CD4-positive, alpha-beta T cell treated with Interleukin-21 for 1 hour (primary cell): ENCODE results near the gene ADGRG1.
"Not testable (repeated sequence)": the region's sequence is repeated elsewhere in the genome, so short reads cannot be mapped to it uniquely, and the experiment has no call there.

Source experiments
- DNase-seq: peaks from one replicate; pipeline ENCODE4 v3.0.0-alpha.2; 2020

Gene ADGRG1

DNA sequence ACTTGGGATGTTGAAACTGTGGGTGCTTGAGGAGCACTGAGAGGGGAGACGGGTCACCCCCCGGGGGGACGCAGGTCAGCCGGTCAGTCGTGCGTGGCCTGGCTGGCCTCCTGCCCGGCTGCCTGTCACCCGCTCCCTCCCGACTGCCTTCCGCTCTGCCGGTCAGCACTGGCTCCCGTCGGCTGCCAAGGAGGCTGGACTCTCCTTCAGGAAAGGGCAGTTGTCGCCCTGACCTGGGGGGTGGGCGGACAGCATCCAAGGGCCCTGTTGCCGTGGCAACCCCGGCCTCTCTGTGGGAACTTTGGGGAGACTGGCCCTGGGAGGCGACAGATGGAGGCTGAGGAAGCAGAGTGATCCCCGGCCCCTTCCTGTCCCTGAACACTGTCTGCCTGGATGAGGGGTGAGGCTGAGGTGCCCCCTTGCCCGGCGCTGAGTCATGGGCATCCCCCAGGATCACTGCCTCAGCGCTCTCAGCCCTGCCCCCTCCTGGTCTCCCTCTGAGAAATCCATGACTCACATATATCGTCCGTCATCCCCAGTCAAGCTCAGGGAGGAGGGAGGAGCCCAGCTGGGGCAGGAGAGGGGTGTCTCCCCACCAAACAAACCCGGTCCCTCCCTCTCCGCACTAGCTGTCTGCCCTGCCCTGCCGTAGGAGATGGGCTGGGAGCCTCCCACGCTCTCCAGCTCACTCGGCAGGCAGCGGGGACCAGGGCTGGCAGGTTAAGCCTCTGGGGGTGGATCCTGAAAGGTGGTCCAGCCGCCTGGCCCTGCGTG lies at the start of gene ADGRG1:
ADGRG1 (plus strand) TSS at position 623 of the 774 bp plus-strand sequence. CDS start 21,658 bp downstream, outside the sequence.
- DNase-seq = peak; percentile 46

DNA sequence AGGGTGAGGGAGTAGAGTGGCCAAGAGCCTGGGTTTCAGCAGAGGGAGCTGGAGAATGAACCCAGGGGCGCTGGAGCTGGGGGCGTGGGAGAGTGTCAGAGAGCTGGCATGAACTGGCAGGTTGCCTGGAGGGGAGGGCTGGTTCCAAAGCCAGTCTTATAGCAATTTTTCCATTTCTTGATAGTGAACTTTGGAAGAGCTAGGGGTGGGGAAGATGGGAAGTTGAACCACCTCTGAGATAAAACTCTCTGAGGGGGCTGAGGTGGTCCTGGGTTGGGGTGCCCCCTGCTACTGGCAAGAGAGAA lies 49.1 kb upstream of the ADGRG1 start:
- no peak for DNase-seq

DNA sequence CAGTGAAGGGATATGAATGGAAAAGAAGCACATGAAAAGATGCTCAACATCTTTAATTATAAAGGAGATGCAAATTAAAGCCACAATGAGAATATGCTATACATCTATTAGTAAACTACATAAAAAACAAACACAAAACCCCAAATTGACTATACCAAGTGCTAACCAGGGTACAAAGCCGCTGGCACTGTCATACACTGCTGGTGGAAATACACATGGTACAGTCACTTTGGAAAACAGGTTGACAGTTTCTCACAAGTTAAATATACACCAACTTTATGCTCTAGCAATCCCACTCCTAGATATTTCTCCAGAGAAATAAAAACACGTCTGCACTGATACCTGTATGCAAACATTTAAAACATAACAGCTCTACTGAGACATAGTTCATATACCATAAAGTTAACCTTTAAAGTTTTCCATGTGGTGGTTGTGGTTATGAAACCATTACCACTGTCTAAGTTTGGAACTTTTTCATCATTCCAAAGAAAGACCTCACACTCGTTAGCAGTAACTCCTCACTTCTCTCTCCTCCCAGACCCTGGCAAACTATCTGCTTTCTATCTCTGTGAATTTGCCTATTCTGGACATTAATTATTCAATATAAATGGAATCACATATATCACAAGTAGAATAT lies 43.3 kb upstream of the ADGRG1 start:
- DNase-seq = no peak

DNA sequence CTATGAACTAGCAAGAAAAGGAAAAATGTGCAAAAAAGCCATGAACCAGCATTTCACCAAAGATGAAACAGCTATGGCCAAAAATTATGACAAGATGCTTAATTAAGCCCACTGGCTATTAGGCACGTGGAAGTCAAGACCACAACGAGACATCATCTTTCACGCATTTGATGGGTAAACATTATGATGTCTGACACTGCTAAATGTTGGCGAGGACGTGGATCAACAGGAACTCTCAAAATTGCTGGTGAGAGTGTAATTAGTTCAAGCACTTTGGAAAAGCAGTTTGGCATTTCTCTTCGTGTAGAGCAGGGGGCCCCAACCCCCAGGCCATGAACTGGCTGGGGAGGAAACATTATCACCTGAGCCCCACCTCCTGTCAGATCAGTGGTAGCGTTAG lies 39.6 kb upstream of the ADGRG1 start:
- DNase-seq = no peak

DNA sequence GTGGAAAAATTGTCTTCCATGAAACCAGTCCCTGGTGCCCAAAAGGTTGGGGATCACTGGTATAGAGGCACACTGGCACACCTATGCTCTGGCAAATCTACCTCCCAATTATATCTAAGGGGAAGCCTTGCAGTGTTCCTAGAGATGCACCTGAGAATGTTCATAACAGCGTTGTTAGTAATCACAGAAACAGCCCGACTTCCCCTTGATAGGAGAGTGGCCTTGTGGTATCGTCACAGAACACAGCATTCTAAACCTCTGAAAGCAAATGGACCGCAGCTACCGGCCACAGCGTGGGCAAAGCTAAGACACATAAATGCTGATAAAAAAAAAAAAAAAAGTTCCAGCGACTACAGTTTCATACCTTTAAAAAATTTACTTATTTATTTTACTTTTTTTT lies 39.1 kb upstream of the ADGRG1 start:
- DNase-seq = peak; percentile 45

DNA sequence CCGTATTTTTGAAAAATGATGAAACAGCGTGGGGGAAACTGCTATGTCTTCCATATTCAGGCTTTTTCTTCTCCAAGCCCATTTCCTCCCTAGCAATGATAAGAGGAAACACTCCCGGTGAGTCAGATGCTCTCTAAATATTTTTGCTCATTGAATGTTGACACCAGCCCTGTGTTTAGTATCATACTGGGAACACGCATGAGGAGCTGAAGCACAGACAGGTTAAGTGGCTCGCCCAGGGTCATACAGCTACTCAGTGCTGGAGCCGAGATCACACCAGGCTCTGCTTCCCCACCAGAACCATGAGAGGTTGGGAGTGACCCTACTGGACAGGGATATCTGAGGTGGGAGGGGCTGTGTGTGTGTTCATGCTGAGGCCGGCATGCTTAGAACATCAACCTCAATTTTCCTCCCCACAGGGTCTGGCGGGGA lies 37.8 kb upstream of the ADGRG1 start:
- no peak for DNase-seq

DNA sequence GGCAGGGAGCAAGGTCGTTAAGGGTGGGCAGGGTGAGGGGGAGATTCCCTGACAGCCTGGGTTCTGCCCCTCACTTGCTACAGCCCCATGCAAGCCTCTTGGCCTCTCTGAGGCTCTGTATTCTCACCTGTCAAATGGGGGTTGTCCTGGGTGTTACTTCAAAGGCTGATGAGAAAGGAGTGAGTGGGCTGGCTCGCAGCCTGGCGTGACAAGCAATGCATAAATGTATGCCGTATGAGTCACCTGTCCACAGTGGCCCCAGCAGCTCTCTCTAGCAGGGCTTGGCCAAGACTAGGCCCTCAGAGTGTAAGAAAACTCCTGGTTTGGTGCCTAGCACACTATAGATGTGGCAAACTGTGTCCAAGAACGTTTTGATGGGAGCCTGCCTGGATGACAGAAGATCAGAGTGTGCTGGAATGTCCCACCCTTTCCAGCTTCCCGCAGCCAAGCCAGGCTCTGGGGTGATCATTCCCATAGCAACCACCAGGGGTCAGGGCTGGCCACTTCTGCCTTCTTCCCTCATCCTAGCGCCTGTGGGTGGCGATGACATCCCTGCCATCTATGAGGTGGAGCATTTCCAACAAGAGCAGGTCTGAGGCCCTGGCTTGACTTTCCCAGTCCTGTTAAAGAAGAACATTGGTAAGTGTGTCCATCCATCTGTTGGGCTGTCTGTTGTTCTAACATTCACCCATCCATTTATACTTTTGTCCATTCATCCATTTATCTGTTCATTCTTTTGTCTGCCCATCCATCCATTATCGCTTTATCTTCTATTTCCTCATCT lies 37.2 kb upstream of the ADGRG1 start:
- DNase-seq = peak; percentile 67

DNA sequence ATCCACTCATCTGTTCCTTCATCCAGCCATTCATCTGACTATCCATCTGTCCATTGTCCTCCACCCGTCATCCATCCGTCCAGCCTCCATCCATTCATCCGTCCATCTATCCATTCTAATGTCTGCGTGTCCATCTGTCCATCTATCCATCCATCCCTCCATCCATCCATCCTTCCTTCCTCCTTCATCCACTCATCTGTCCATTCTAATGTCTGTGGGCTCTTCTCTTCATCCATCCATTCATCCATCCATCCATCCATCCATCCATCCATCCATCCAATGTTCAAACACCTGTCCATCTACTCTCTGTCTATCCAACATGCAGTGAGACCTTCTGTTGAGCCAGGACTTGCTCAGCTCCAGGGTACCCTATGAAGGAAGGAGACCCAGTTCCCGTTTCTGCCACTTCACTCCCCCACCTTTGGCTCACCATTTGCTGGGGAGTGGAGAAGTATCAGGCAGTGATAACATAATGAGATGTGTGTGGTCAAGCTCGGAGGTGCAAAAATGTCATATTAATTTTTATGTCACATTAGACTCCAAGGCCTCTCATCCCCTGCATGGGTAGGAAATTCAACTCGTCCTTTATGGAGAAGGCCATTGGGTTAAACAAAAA lies 36.5 kb upstream of the ADGRG1 start:
- no peak for DNase-seq

DNA sequence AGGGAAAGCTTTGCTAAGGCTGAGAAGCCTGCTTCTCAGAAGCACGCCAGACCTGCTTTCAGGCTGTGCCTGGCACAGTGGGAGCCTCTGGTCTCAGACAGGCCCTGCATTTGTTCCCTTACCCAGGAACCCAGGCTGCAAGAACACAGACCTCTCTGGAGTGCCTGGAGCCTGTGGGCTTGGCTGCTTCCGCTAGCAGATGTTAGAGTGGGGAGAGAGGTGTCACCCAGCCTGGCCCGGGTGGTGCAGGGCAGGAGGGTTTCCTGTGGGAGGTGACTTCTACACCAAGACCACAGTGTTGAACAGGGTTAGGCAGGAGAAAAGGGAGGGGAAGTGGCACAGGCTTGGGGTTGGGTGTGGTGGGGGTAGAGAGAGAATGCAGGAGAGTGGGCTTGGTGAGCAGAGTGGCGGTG lies 35.8 kb upstream of the ADGRG1 start:
- DNase-seq = peak; percentile 79

DNA sequence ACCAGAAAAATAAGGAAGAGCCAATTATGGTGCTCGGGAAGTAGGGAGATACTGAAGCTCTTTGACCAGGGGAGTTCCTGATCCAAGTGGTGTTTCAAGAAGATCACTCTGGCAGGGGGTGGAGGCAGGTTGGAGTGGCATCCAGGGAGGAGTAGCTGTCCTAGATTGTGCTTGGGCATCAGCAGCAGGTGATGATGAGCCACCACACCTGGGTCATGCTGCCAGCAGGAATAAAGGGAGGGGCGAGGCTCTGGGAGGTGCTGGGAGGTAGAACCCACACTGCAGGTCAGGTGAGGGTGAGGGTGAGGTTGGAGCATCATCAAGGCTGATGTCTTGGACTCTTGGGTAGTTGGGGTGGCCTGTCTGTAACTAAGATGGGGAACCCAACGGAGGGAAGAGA lies 35.4 kb upstream of the ADGRG1 start:
- no peak for DNase-seq

DNA sequence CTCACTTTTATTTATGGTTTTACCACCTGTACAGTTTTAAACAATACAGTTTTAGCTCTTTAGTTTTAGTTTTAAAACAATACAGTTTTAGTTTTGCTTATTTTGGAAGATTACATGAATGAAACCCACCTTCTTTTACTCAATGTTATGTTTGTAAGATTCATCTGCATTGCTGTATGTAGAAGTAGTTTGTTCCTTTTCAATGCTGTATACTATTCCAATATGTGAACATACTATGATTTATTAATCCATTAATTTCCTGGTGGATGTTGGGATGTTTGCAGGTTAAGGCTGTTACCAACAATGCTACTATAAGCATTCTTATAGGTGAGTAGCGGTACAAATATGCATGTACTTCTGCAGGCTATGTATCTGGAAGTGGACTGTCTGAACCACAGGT lies 34.4 kb upstream of the ADGRG1 start:
- DNase-seq = no peak

DNA sequence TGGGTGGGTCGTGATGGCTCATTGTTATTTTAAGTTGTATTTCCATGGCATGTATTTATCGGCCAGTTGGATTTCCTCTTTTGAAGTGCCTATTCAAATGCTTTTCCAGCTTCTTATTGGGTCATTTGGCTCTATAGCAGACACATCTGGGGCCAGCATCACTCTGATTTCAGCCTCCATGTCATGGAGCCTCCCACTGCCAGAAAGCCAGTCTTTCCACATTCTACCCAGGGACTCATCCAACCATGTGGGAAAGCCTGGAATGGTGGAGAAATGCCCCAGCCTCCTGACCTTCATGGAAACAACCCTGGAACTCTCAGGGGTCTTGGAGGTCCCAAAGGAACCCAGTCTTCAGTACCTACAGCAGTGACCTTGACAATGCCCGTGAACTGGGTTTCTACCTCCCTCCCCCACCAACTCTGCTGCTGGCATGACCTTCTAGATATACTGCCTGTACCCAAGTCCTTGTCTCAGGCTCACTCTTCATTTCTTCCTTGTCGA lies 33.8 kb upstream of the ADGRG1 start:
- no peak for DNase-seq

DNA sequence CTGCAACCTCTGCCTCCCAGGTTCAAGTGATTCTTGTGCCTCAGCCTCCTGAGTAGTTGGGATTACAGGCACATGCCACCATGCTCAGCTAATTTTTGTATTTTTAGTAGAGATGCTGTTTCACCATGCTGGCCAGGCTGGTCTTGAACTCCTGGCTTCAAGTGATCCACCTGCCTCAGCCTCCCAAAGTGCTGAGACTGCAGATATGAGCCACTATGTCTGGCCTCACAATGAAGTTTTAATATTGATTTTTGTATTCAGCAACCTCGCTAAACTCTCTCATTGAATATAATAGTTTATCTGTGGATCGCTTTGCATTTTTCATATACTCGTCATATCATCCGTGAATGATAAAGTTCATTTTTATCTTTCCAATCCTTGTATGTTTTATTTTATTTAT lies 32.2 kb upstream of the ADGRG1 start:
- not testable (repeated sequence) for DNase-seq

DNA sequence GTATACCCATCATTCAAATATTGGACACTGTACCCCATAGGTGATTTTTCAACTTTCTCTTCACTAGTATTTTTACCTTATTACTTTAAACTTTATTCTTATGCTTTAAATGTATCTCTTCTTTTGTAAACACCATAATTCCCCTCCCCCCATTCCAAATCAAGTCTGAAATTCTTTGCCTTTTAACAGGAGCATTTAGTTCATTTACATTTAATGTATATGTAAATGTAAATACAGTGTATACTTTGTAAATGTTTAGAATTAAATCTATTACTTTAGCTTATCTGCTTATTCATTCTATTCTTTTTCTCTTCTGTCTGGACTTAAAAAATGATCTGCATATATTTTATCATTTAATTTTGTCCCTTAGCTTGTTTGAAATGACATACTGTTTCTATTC lies 30.0 kb upstream of the ADGRG1 start:
- DNase-seq = no peak

DNA sequence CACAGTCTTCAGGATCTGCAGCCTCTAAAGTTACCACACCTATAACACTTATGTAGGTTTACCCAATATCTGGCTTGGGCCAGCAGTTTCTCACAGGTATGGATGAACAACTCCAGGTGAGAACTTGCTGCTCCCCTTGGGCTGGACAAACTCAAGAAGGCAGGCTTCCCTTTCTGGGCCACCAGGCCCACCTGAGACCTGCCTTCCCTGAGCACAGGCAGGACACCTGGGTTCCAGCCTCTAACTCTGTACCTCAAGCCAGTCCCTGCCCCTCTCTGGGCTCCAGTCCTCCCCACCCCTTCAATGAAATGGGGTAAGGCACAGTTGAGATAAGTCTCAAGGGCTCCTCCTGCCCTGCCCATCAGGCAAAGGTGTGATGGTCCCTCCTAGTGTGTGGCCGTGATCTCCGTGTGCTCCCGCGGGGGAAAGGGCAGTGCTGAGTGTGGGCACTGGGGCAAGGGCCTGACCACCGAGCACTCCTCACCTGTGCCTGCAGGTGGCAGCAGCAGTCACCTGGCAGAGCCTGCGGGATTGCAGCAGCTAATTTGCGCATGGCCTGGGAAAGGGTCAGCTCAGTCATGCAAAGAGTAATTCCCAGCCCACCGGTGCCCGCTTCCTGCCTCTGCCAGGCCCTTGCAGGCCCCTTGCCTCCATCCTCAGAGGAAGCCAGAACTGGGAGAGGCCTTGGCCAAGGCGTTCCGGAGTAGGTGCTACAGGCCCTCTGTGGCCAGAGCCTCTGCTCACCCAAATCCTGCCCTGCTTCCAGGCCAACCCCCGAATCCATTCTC lies 28.2 kb upstream of the ADGRG1 start:
- peak; percentile 43 for DNase-seq

DNA sequence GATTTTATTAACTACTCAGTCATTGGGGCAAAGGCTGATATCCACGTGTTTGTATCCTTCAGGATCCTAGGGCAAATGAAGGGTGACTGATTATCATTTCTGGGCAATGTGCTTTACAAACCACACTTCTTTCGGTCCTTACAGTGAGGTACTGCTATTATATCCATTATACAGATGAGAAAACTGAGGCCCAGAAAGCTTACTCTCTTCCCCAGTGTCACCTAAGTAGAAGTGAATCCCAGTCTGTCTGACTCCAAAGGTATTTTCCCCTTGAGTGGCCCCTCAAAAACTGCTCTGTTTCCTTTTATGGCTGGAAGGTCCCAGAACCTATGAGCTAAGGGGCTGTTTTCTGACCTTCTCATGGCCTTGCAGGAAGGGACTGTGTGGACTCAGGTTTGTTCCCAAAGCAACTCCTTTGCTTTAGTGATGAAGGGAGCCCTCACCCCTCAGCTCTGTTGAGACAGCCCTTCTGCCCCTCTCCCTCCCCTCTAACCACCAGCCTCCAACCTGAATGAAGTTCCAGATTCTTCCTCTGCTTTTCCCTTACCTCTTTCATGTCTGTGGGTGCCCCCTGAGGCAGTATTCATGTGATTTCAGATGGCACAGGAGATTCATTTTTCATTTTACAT lies 27.4 kb upstream of the ADGRG1 start:
- DNase-seq = no peak

DNA sequence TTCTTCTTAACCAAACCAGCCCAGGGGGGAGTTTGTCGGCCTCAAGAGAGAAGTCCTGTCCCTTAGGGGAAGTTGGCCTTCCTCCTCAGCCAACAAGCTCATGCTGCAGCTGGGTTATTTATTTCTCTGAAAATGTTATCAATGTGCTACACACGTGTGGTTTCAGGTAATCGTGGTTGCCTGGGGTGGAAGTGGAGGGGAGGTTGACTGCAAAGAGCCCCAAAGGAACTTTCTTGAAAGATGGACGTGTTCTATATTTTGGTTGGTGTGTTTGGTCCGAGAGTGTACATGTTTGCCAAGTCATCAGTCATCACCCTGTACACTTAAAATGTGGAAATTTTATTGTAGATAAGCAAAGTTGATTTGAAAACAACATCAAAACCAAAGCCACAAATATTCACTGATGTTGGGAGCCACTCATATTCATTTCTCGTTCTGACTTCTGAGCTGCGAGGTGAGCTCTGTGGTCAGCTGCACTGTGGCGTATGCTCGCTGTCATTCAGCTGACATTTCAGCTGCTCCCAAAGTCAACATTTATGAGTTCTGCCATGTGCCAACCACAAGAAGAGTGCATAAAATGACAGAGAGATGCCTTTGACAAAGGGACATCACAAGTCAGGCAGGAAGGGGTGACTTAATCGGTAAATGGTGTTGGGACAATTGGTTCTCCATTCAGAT lies 26.5 kb upstream of the ADGRG1 start:
- peak; percentile 64 for DNase-seq

DNA sequence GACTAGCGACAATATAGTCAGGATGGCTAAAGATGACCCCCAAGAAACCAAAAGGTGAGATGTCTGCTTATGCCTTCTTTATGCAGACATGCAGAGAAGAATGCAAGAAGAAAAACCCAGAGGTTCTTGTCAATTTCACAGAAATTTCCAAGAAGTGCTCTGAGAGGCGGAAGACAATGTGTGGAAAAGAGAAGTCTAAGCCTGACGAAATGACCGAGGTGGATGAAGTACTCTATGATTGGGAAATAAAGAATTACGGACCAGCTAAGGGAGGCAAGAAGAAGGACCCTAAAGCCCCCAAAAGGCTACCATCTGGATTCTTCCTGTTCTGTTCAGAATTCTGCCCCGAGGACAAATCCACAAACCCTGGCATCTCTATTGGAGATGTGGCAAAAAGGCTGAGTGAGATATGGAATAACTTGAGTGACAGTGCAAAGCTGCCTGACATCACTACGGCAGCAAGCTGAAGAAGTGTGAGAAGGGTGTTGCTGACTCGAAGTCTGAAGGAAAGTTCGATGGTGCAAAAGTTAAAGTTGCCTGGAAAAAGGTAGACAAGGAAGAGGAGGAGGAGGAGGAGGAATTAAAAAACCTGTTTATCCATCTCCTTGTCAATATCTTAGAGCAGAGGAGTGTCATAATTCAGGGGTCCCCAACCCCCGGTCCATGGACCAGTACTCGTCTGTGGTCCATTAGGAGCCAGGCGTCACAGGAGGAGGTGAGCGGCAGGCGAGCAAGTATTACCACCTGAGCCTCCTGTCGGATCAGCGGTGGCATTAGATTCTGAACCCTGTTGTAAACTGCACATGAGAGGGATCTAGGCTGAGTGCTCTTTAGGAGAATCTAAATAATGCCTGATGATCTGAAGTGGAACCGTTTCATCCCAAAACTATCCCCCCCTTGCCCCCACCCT lies 25.1 kb upstream of the ADGRG1 start:
- no peak for DNase-seq

DNA sequence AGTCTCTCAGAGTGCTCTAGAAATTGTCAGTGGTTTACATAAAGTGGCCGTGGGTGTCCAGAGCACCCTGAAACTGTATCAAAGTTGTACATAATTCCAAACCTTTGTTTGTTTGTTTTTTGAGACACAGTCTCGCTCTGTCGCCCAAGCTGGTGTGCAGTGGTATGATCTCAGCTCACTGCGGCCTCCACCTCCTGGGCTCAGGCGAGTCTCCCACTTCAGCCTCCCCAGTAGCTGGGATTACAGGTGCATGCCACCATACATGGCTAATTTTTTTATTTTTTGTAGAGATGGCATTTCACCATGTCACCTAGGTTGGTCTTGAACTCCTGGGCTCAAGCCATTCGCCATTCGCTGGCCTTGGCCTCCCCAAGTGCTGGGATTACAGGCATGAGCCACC lies 24.3 kb upstream of the ADGRG1 start:
- no peak for DNase-seq

DNA sequence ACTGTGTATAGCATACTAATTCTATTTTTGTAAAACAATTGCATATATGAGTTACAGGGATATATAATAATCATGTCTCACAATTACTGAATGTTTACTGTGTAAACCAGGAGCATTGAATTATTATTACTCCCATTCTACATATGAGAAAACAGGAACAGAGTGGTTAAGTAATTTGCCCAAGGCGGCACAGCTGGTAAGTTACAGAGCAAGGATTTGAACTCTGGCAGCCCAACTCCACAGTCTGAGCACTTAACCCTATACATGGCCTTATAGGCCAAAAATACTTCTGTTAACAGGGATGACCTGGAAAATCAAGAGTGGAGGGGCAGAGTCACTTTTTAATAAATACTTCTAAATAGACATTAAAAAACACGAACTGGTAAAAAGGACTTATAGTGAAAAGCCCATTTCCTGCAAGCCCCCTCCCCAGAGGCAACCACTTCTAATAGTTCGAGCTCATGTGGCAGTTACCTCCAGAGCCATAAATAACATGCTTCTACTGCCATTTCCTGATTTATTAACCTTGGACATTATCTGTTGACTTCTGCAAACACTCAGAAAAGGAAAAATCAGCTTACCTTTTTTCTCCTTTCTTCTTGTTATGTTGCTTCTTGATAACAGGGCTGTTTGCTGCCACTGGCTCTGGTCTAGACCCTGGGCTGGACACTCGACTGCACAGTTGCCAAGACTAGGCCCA lies 22.1 kb upstream of the ADGRG1 start:
- no peak for DNase-seq
